OCI-LY1 (cell line): ENCODE data around the gene PTMS.

Source experiments
- H2AFZ ChIP-seq: fragments of 200-600 bp; sonication (generic), shearing (Covaris generic); 2 replicates; pipeline ENCODE4 v1.6.0; 2014; ENCODE audit warnings: antibody characterized with exemption, mild to moderate bottlenecking, low read length
- H3F3A ChIP-seq: fragments of 200-600 bp; sonication (generic), shearing (Covaris generic); 2 replicates; pipeline ENCODE4 v1.6.0; 2014; ENCODE audit warnings: mild to moderate bottlenecking, antibody characterized with exemption, low read length, moderate library complexity; ENCODE audit not compliant: insufficient read depth
- H3K27ac ChIP-seq: fragments of 200-600 bp; sonication (generic); 2 replicates; pipeline ENCODE4 v1.5.1; 2014; ENCODE audit warnings: low read length, mixed run types, mild to moderate bottlenecking, low read depth; ENCODE audit not compliant: poor library complexity, severe bottlenecking
- H3K27me3 ChIP-seq: fragments of 200-600 bp; sonication (generic); 2 replicates; pipeline ENCODE4 v1.6.0; 2014; ENCODE audit warnings: antibody characterized with exemption, mild to moderate bottlenecking, low read length, moderate library complexity; ENCODE audit not compliant: insufficient read depth
- H3K36me3 ChIP-seq: fragments of 200-600 bp; sonication (generic); 2 replicates; pipeline ENCODE4 v1.6.1; 2014; ENCODE audit warnings: mild to moderate bottlenecking, antibody characterized with exemption, low read length, moderate library complexity, mixed read lengths; ENCODE audit not compliant: insufficient read depth
- H3K4me1 ChIP-seq: fragments of 200-600 bp; sonication (generic); 2 replicates; pipeline ENCODE4 v1.5.1; 2014; ENCODE audit warnings: mild to moderate bottlenecking, low read length, moderate library complexity; ENCODE audit not compliant: insufficient read depth, severe bottlenecking
- H3K4me2 ChIP-seq: fragments of 200-600 bp; sonication (generic), shearing (Covaris generic); 2 replicates; pipeline ENCODE4 v1.6.1; 2014; ENCODE audit warnings: low read length
- H3K4me3 ChIP-seq: fragments of 200-600 bp; sonication (generic); 2 replicates; pipeline ENCODE4 v1.5.1; 2014; ENCODE audit warnings: low read length, low read depth, mild to moderate bottlenecking, mixed read lengths; ENCODE audit not compliant: poor library complexity, severe bottlenecking
- H3K79me2 ChIP-seq: fragments of 200-600 bp; shearing (Covaris generic); 2 replicates; pipeline ENCODE4 v1.6.1; 2016; ENCODE audit warnings: mixed run types, low read length, mixed read lengths; ENCODE audit not compliant: insufficient read depth
- H3K9ac ChIP-seq: fragments of 200-600 bp; sonication (generic), shearing (Covaris generic); 2 replicates; pipeline ENCODE4 v1.6.1; 2014; ENCODE audit warnings: mild to moderate bottlenecking, low read length, mixed read lengths
- H3K9me2 ChIP-seq: fragments of 200-600 bp; sonication (generic), shearing (Covaris generic); 2 replicates; pipeline ENCODE4 v1.6.1; 2014; ENCODE audit warnings: low read depth, mild to moderate bottlenecking, low read length, mixed read lengths
- H3K9me3 ChIP-seq: fragments of 200-600 bp; shearing (Covaris generic); 2 replicates; pipeline ENCODE4 v1.6.1; 2014; ENCODE audit warnings: low read length, mixed read lengths
- H4K20me1 ChIP-seq: fragments of 200-600 bp; sonication (generic), shearing (Covaris generic); 2 replicates; pipeline ENCODE4 v1.6.0; 2016; ENCODE audit warnings: mild to moderate bottlenecking, low read length; ENCODE audit not compliant: insufficient read depth
- CTCF ChIP-seq: fragments of 200-600 bp; sonication (generic), shearing (Covaris generic); IDR thresholded peaks from 2 replicates; pipeline ENCODE4 v1.5.1; 2017; ENCODE audit warnings: mild to moderate bottlenecking, antibody characterized with exemption, low read length, moderate library complexity, mixed read lengths
- EZH2 ChIP-seq: fragments of 200-600 bp; sonication (generic), shearing (Covaris generic); IDR thresholded peaks from 2 replicates; pipeline ENCODE4 v1.8.0; 2017; ENCODE audit warnings: borderline replicate concordance, mixed run types, mild to moderate bottlenecking, antibody characterized with exemption, low read length, moderate library complexity, mixed read lengths

The PTMS gene

GRCh38 chr12:6770600-6770999 is 4.4 kb downstream of the PTMS start:
- Histone ChIP-seq H3K27ac (no peak overlapping the region), H3K9ac (no peak overlapping the region), H3K79me2 (no peaks in the 10 kb centered on the region), H3K4me3 (no peak overlapping the region), H3K9me3 (no peaks in the 10 kb centered on the region), H3K4me2 (no peak overlapping the region), H4K20me1 (no peaks in the 10 kb centered on the region), H3K36me3 (no peaks in the 10 kb centered on the region), H3K27me3 (peaks cover 19% of the 10 kb centered on the region; the same call in 1 of the 2 replicates), H3K4me1 (peaks cover 17% of the 10 kb centered on the region), H3K9me2 (no peaks in the 10 kb centered on the region), H3F3A (no peaks in the 10 kb centered on the region), H2AFZ (no peak overlapping the region)
- TF ChIP-seq EZH2 (no peak), CTCF (no peak)

GRCh38 chr12:6771091-6771495 is 4.9 kb downstream of the PTMS start:
- Histone ChIP-seq H3K36me3 (no peaks in the 10 kb centered on the region), H3K4me2 (no peak overlapping the region), H3K4me1 (peaks cover 12% of the 10 kb centered on the region), H2AFZ (no peak overlapping the region), H3K9me3 (no peaks in the 10 kb centered on the region), H3K79me2 (no peaks in the 10 kb centered on the region), H4K20me1 (no peaks in the 10 kb centered on the region), H3K9me2 (no peaks in the 10 kb centered on the region), H3K27me3 (peaks cover 19% of the 10 kb centered on the region; the same call in 1 of the 2 replicates), H3F3A (no peaks in the 10 kb centered on the region), H3K4me3 (no peak overlapping the region), H3K27ac (no peak overlapping the region), H3K9ac (no peak overlapping the region)
- no peak for TF ChIP-seq CTCF
- no peak for TF ChIP-seq EZH2

- Histone ChIP-seq H3K27ac (no peak overlapping the region), H3K36me3 (no peaks in the 10 kb centered on the region), H4K20me1 (no peaks in the 10 kb centered on the region), H3K9ac (no peak overlapping the region), H3K4me2 (no peak overlapping the region), H2AFZ (no peak overlapping the region), H3K27me3 (peaks cover 19% of the 10 kb centered on the region; the same call in 1 of the 2 replicates), H3K4me3 (no peak overlapping the region), H3K4me1 (peaks cover 11% of the 10 kb centered on the region), H3K9me2 (no peaks in the 10 kb centered on the region), H3K9me3 (no peaks in the 10 kb centered on the region), H3F3A (no peaks in the 10 kb centered on the region), H3K79me2 (no peaks in the 10 kb centered on the region)
- TF ChIP-seq EZH2: no peak
- TF ChIP-seq CTCF: no peak
Observed at GRCh38 chr12:6771509-6772330, 5.6 kb downstream of the PTMS start.
